Esophagus muscularis mucosa (tissue), 4 donors: ENCODE data around the gene TADA2B. TPM values are rescaled to one million over a fixed set of nuclear protein-coding genes. Genes with fewer than 3 reads are reported as not detected.

Source experiments
- DNase-seq: peaks from one replicate; pipeline ENCODE4 v3.0.0-alpha.2; 2017; ENCODE audit errors: extremely low spot score
- H3K27ac ChIP-seq, 4 donors: fragments of 200-600 bp; sonication (generic); replicated peaks in 1 of 4; 1 replicate in 3 of 4; 2 replicates in 1 of 4; pipeline ENCODE4 v1.5.1; 2016 to 2019; ENCODE audit warnings: mild to moderate bottlenecking in 1 of 4
- H3K27me3 ChIP-seq, 4 donors: fragments of 200-600 bp; sonication (generic); one replicate each; pipeline versions ENCODE4 v1.5.1 to v1.6.0; 2016 to 2019
- H3K36me3 ChIP-seq, 4 donors: fragments of 200-600 bp; sonication (generic); one replicate each; pipeline ENCODE4 v1.5.1; 2016 to 2019
- H3K4me1 ChIP-seq, 4 donors: fragments of 200-600 bp; sonication (generic); one replicate each; pipeline ENCODE4 v1.5.1; 2016 to 2019
- H3K4me3 ChIP-seq, 4 donors: fragments of 200-600 bp; sonication (generic); 1 replicate in 2 of 4; 2 replicates in 2 of 4; pipeline ENCODE4 v1.5.1; 2016 to 2019; ENCODE audit warnings: mild to moderate bottlenecking in 4 of 4, moderate library complexity in 1 of 4
- H3K9me3 ChIP-seq, 4 donors: fragments of 200-600 bp; sonication (generic); 1 replicate in 3 of 4; 2 replicates in 1 of 4; pipeline ENCODE4 v1.5.1; 2016 to 2019
- EP300 ChIP-seq: sonication (generic); formaldehyde crosslinking; IDR thresholded peaks from one replicate; pipeline ENCODE4 v1.6.1; 2017; ENCODE audit warnings: antibody characterized with exemption
- POLR2A ChIP-seq: fragments of 450-650 bp; IDR thresholded peaks from one replicate; pipeline ENCODE4 v1.6.1; 2017; ENCODE audit warnings: antibody characterized with exemption, moderate library complexity, mild to moderate bottlenecking, low read depth
- POLR2AphosphoS5 ChIP-seq, 2 donors: sonication (generic); formaldehyde crosslinking; IDR thresholded peaks; one replicate each; pipeline ENCODE4 v1.6.1; 2017; ENCODE audit warnings: antibody characterized with exemption in 2 of 2
- WGBS: methylation state at CpG from one replicate; pipeline ENCODE4 v1.1.5; 2018; 5-methylcytosine and 5-hydroxymethylcytosine counted together
- intact Hi-C: fragments of 100-400 bp; cut with DNase I; formaldehyde crosslinking; loops from one replicate; pipeline ENCODE4 v1.15.1; 2023
- total RNA-seq, 4 donors: library from RNA; depleted of rRNA; stranded (reverse); fragments of >200 nt; gene quantifications; one replicate each; pipeline versions ENCODE4 v1.1.0 to v1.2.1, GENCODE V29; 2016
- TF ChIP-seq, protein P1 (sequence below), 3 experiments: fragments of 200-600 bp in 2 of 3; fragments of 450-650 bp in 1 of 3; sonication (generic) in 2 of 3; IDR thresholded peaks; one replicate each; pipeline ENCODE4 v1.5.1; 2017 to 2019; ENCODE audit warnings: antibody characterized with exemption in 3 of 3, mild to moderate bottlenecking in 2 of 3, moderate library complexity in 1 of 3

TADA2B gene
- total RNA-seq, 4 donors from 2014 or later: 19.9 to 31.7 (median 26.3) TPM

DNA sequence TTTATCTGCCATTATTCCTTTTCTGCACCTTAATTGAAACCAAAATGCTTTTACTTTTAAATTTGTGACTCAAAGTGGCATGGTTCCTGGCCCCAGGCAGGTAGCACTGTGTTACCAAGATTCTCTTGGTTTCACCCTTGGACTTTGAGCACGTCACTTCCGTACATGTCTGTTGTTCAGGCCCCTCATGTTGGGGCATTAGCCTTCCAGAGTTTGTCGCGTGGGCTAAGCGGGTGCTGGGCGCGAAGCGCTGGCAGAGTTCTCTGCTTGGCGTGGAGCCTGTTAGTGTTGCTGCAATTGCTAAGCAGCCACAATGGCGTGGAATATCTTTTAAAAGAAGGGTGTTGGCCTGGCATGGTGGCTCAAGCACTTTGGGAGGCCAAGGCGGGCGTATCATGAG, 14.0 kb upstream of the TADA2B start:
- intact Hi-C loops: no loop called here
- no peak overlapping the region for H3K4me3 ChIP-seq
- no peaks in the 10 kb centered on the region for H3K4me1 ChIP-seq
- peaks cover 40 to 90% (median 72%) of the 10 kb centered on the region in 4 donors for H3K36me3 ChIP-seq
- WGBS: 96% methylated on average over 12 of the region's 12 CpGs
- TF ChIP-seq EP300 (no peak), POLR2A (no peak), POLR2AphosphoS5 (IDR thresholded peaks at IDR 0.05) (no peak)
- TF ChIP-seq, protein P1, sequence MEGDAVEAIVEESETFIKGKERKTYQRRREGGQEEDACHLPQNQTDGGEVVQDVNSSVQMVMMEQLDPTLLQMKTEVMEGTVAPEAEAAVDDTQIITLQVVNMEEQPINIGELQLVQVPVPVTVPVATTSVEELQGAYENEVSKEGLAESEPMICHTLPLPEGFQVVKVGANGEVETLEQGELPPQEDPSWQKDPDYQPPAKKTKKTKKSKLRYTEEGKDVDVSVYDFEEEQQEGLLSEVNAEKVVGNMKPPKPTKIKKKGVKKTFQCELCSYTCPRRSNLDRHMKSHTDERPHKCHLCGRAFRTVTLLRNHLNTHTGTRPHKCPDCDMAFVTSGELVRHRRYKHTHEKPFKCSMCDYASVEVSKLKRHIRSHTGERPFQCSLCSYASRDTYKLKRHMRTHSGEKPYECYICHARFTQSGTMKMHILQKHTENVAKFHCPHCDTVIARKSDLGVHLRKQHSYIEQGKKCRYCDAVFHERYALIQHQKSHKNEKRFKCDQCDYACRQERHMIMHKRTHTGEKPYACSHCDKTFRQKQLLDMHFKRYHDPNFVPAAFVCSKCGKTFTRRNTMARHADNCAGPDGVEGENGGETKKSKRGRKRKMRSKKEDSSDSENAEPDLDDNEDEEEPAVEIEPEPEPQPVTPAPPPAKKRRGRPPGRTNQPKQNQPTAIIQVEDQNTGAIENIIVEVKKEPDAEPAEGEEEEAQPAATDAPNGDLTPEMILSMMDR (IDR thresholded peaks at IDR 0.05): no peak
- DNase-seq: no peak
- no peak overlapping the region for H3K27ac ChIP-seq
- H3K27me3 ChIP-seq: no peaks in the 10 kb centered on the region
- no peaks in the 10 kb centered on the region for H3K9me3 ChIP-seq

DNA sequence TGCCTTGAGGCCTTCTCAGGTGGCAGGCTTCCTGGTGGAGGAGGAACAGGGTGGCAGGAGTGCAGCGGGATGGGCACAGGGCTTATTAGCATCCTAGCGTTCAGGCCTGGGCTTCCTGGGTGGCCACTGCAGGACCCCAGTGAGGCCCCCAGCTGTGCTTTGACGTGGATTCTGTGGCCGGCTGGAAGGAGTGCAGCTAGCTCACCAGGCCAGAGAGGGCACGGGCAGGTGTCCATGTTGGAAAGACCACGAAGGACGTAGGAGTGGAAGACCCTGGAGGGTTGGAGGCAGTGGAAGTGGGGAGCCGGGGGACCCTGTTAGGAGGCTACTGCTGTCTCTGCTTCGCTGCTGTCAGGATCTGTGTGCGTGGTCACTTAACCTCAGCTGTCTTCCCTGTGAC, 13.3 kb upstream of the TADA2B start:
- DNase-seq: no peak
- H3K36me3 ChIP-seq: peaks cover 34 to 83% (median 65%) of the 10 kb centered on the region in 4 donors
- intact Hi-C loops: no loop called here
- 96% methylated on average over 10 of the region's 10 CpGs for WGBS
- no peak overlapping the region for H3K4me3 ChIP-seq
- H3K27ac ChIP-seq: no peak overlapping the region
- H3K4me1 ChIP-seq: no peaks in the 10 kb centered on the region
- TF ChIP-seq, protein P1 (IDR thresholded peaks at IDR 0.05): no peak
- TF ChIP-seq POLR2AphosphoS5 (IDR thresholded peaks at IDR 0.05) (no peak), EP300 (no peak), POLR2A (no peak)
- no peaks in the 10 kb centered on the region for H3K9me3 ChIP-seq
- H3K27me3 ChIP-seq: no peaks in the 10 kb centered on the region

DNA sequence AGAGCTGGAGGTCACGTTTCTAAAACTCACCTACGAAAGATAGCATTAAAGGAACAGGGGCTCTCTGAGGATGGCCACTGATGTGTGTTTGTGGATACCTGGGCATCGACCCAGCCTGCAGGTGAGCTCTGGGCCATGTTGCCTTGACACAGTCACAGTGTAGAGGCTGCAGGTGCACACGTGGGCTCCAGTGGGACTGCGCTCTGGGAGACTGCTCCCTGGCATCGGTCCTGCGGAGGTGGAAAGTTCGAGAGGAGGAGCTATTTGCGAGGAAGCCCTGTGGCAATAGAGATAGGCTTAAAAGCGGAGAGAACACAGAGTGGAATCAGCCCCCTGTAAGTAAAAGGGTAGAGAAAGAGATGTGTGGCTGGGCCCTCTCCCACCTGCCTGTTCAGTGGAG, 12.3 kb upstream of the TADA2B start:
- Histone ChIP-seq H3K36me3 (peaks cover 27 to 74% (median 56%) of the 10 kb centered on the region in 4 donors), H3K4me1 (no peaks in the 10 kb centered on the region), H3K27me3 (no peaks in the 10 kb centered on the region), H3K27ac (no peak overlapping the region), H3K9me3 (no peaks in the 10 kb centered on the region), H3K4me3 (no peak overlapping the region)
- DNase-seq: no peak
- intact Hi-C loops: no loop called here
- 92% methylated on average over 10 of the region's 10 CpGs for WGBS
- no peak for TF ChIP-seq POLR2AphosphoS5 (IDR thresholded peaks at IDR 0.05)
- TF ChIP-seq EP300: no peak
- TF ChIP-seq, protein P1 (IDR thresholded peaks at IDR 0.05): no peak
- no peak for TF ChIP-seq POLR2A

DNA sequence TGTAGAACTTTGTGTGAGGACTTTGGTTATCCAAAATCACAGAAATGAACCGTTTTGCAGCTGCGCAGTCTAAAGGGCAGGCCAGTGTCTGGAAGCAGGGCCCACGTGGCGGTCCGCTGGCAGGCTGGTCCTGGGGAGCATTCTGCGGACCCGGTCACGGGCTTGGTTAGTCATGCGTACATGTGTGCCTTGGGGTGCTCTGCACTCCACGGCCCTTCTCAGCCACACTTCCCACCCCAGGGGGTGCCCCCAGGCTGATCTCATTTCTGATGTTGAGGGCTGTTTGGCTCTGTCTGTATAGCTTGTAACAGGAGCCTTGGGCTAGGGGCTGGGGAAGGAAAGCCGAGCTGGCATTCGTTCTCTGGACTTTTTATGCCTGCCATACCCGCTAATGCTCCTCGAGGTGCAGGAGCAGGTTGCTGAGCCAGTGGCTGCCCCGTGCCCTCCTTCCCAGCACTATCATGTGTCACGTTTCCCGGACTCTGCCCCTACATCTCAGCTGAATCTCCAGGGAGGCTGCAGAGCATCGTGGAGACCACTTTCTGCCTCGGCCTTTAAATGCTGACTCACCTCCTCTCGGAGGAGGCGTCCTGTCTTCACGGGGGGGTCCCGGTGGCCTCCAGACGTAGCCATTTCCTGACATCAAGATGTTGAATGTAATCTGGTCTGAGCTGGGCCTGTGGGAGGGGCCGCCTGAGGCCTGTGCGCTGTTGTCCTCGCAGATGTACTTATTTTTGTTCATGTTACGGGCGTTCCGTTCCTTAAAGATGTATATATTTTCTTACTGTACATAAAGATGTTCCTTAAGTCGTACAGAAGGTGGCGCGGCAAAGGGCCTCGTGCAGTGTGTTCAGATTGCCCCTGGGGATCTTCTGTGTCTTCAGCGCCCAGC, 11.4 kb upstream of the TADA2B start:
- Histone ChIP-seq H3K4me1 (no peaks in the 10 kb centered on the region), H3K27ac (no peak overlapping the region), H3K27me3 (no peaks in the 10 kb centered on the region), H3K4me3 (no peak overlapping the region), H3K36me3 (peaks cover 27 to 64% (median 49%) of the 10 kb centered on the region in 4 donors), H3K9me3 (no peaks in the 10 kb centered on the region)
- intact Hi-C loops: no loop called here
- 86% methylated on average over 35 of the region's 35 CpGs for WGBS
- TF ChIP-seq POLR2AphosphoS5 (IDR thresholded peaks at IDR 0.05): no peak
- TF ChIP-seq EP300: no peak
- TF ChIP-seq, protein P1 (IDR thresholded peaks at IDR 0.05): no peak
- no peak for TF ChIP-seq POLR2A
- DNase-seq: no peak

DNA sequence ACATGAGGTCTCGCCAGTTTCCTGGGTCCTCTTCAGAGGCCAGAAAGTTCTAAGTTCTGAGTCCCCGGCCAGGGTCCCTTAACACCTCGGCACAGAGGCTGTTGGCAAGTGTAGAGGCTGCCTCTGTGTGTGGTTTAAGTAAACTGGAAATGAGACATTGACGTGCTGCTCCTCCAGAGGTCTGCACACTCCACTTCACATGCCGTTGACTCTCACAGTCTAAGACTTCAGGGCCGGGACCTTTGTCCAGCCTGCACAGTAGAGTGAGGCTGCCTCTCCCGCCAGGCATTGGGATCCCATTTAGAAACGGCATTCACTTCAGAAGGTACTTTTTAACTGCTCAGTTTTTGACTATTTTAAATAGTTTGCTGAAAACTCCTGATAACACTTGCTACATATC, 10.6 kb upstream of the TADA2B start:
- intact Hi-C loops: no loop called here
- H3K4me3 ChIP-seq: no peak overlapping the region
- H3K27me3 ChIP-seq: no peaks in the 10 kb centered on the region
- H3K27ac ChIP-seq: no peak overlapping the region
- no peak for DNase-seq
- H3K9me3 ChIP-seq: no peaks in the 10 kb centered on the region
- no peaks in the 10 kb centered on the region for H3K4me1 ChIP-seq
- TF ChIP-seq, protein P1 (IDR thresholded peaks at IDR 0.05): no peak
- TF ChIP-seq EP300 (no peak), POLR2A (no peak), POLR2AphosphoS5 (IDR thresholded peaks at IDR 0.05) (no peak)
- WGBS: 88% methylated on average over 5 of the region's 8 CpGs
- H3K36me3 ChIP-seq: peaks cover 27 to 56% (median 42%) of the 10 kb centered on the region in 4 donors
